Memory B cell (primary cell): ENCODE results near the gene LINC01488.
A peak's percentile ranks its signal among the peaks of the same experiment; 100 is the strongest.

Experiments
- ATAC-seq: fragments of 150-1000 bp; cut with Tn5 transposase; 2 replicates; pipeline ENCODE4 v1.10.0; 2021; ENCODE audit warnings: low read depth, mild to moderate bottlenecking, moderate library complexity
- DNase-seq, 2 donors: peaks; one replicate each; pipeline ENCODE4 v3.0.0; 2022; ENCODE audit warnings: low spot score in 2 of 2
- H3K27ac Mint-ChIP-seq: one replicate; pipeline ENCODE4 v1.8.0; 2022; ENCODE audit warnings: mild to moderate bottlenecking, moderate library complexity, mixed read lengths
- H3K27me3 Mint-ChIP-seq: one replicate; pipeline ENCODE4 v1.8.0; 2022; ENCODE audit warnings: mixed read lengths
- H3K36me3 Mint-ChIP-seq: one replicate; pipeline ENCODE4 v1.8.0; 2022; ENCODE audit warnings: mild to moderate bottlenecking, mixed read lengths
- H3K4me1 Mint-ChIP-seq: one replicate; pipeline ENCODE4 v1.8.0; 2022; ENCODE audit warnings: mixed read lengths
- H3K4me3 Mint-ChIP-seq: one replicate; pipeline ENCODE4 v1.8.0; 2022; ENCODE audit warnings: mild to moderate bottlenecking, moderate library complexity, mixed read lengths
- H3K9me3 Mint-ChIP-seq: one replicate; pipeline ENCODE4 v1.8.0; 2022; ENCODE audit warnings: mixed read lengths

LINC01488 gene

GRCh38 chr11:69536406-69536805 lies 54.9 kb downstream of the LINC01488 start:
- no peak for ATAC-seq
- no peaks in the 10 kb centered on the region for H3K9me3 Mint-ChIP-seq

DNA sequence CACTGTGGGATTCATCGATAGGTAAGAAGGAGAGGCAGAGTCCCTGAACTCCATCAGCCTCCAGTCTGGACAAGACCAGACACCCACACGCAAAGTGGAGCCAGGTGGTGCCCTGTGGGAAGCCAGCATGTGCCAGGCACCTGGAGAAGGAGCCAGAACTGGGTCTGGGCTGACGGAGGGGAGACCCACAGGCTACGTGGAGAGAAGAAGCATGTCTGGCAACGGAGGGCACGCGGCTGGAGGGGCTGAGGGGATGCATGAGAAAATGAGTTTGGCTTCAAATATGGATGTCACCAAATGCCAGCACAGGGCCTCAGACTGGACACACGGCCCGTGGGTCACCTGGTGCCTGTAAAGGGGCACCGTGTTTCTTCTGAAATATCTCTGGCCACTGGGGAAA lies 55.7 kb downstream of the LINC01488 start:
- H3K27ac Mint-ChIP-seq, result no peak overlapping the region
- DNase-seq (no peak), ATAC-seq (no peak)
- H3K36me3 Mint-ChIP-seq, result no peaks in the 10 kb centered on the region
- H3K27me3 Mint-ChIP-seq, result no peaks in the 10 kb centered on the region
- H3K9me3 Mint-ChIP-seq, result no peaks in the 10 kb centered on the region
- H3K4me3 Mint-ChIP-seq, result no peak overlapping the region
- peaks cover 8% of the 10 kb centered on the region for H3K4me1 Mint-ChIP-seq

More at GRCh38 chr11:69536406-69536805, 54.9 kb downstream of the LINC01488 start:
- DNase-seq, result no peak
- peaks cover 12% of the 10 kb centered on the region for H3K4me1 Mint-ChIP-seq
- no peaks in the 10 kb centered on the region for H3K27me3 Mint-ChIP-seq
- no peaks in the 10 kb centered on the region for H3K36me3 Mint-ChIP-seq
- H3K27ac Mint-ChIP-seq, result no peak overlapping the region
- H3K4me3 Mint-ChIP-seq, result no peak overlapping the region

GRCh38 chr11:69537855-69538640 lies 56.6 kb downstream of the LINC01488 start:
- no peak overlapping the region for H3K27ac Mint-ChIP-seq
- no peak for DNase-seq
- H3K27me3 Mint-ChIP-seq, result peaks cover 4% of the 10 kb centered on the region
- H3K9me3 Mint-ChIP-seq, result no peaks in the 10 kb centered on the region
- ATAC-seq, result no peak
- H3K4me1 Mint-ChIP-seq, result peaks cover 8% of the 10 kb centered on the region
- H3K4me3 Mint-ChIP-seq, result no peak overlapping the region
- no peaks in the 10 kb centered on the region for H3K36me3 Mint-ChIP-seq

DNA sequence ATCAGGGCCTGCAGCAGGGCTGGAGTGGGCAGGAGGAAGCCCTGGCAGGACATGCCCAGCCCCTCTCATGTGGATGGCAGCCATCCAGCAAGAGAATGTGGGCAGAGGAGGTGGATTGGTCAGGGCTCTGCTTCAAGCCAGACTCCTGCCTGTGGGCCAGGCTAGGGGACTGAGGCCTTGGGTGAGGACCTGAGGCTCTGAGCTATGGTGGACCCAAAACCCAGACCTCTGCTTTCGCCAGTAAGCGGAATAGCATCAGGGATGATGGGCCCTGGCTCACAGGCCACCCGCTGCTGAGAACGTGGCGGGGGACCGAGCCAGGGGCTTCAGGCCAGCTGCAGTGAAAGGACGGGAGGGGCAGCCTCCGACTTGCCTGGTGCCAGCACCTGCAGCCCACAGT lies 57.4 kb downstream of the LINC01488 start:
- DNase-seq (no peak), ATAC-seq (no peak)
- H3K27me3 Mint-ChIP-seq, result peaks cover 4% of the 10 kb centered on the region
- no peaks in the 10 kb centered on the region for H3K9me3 Mint-ChIP-seq
- peaks cover 8% of the 10 kb centered on the region for H3K4me1 Mint-ChIP-seq
- H3K27ac Mint-ChIP-seq, result no peak overlapping the region
- no peak overlapping the region for H3K4me3 Mint-ChIP-seq
- no peaks in the 10 kb centered on the region for H3K36me3 Mint-ChIP-seq

DNA sequence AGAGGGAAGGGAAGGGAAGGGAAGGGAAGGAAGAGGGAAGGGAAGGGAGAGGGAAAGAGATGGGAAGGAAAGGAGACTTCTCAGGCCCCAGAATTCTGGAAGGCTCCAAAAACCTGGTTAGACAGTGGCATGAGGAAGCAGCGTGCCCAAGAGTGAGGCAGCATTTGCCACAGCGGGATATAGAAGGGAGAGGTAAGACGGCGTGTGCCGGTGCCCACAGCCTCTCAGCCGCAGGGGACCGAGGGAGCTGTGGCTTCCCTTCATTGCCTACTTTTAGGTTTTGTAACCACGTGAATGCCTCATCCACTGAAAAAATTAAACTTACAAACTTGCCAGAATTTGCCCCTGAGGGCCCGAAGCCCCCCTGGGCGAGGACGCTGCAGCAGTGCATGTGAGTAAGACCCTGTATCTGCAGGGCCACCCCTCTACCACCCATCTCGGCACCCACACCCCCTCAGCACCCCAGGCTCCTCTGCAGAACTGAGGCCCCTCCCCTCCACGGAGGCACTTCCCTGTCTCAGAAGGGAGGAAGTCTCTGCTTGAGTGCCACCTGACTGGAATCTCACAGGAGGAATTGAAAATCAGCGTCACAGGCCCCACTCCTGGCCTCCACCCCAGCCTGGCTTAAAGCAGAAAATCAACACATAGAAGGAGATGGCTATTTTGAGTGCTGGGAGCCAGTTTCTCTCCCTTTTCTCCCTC lies 58.1 kb downstream of the LINC01488 start:
- DNase-seq (no peak), ATAC-seq (peak; percentile 58)
- Mint-ChIP-seq H3K27me3 (peaks cover 9% of the 10 kb centered on the region), H3K4me3 (no peak overlapping the region), H3K27ac (no peak overlapping the region), H3K36me3 (no peaks in the 10 kb centered on the region), H3K4me1 (peaks cover 8% of the 10 kb centered on the region), H3K9me3 (no peaks in the 10 kb centered on the region)

GRCh38 chr11:69540118-69541000 lies 58.9 kb downstream of the LINC01488 start:
- H3K4me1 Mint-ChIP-seq, result peaks cover 8% of the 10 kb centered on the region
- peaks cover 1% of the 10 kb centered on the region for H3K9me3 Mint-ChIP-seq
- H3K4me3 Mint-ChIP-seq, result no peak overlapping the region
- ATAC-seq (no peak), DNase-seq (no peak)
- H3K36me3 Mint-ChIP-seq, result no peaks in the 10 kb centered on the region
- no peak overlapping the region for H3K27ac Mint-ChIP-seq
- peaks cover 10% of the 10 kb centered on the region for H3K27me3 Mint-ChIP-seq

- H3K9me3 Mint-ChIP-seq, result peaks cover 1% of the 10 kb centered on the region
- peaks cover 10% of the 10 kb centered on the region for H3K27me3 Mint-ChIP-seq
- H3K4me3 Mint-ChIP-seq, result no peak overlapping the region
- H3K36me3 Mint-ChIP-seq, result no peaks in the 10 kb centered on the region
- no peak overlapping the region for H3K27ac Mint-ChIP-seq
- H3K4me1 Mint-ChIP-seq, result peaks cover 9% of the 10 kb centered on the region
- ATAC-seq, result no peak
- no peak for DNase-seq
Observed at GRCh38 chr11:69541001-69541285, 59.5 kb downstream of the LINC01488 start.

GRCh38 chr11:69541501-69542313 lies 60.2 kb downstream of the LINC01488 start:
- H3K36me3 Mint-ChIP-seq, result no peaks in the 10 kb centered on the region
- no peak for ATAC-seq
- no peak for DNase-seq
- H3K4me3 Mint-ChIP-seq, result no peak overlapping the region
- no peak overlapping the region for H3K27ac Mint-ChIP-seq
- H3K27me3 Mint-ChIP-seq, result peaks cover 12% of the 10 kb centered on the region
- H3K4me1 Mint-ChIP-seq, result peaks cover 16% of the 10 kb centered on the region
- H3K9me3 Mint-ChIP-seq, result peaks cover 1% of the 10 kb centered on the region

DNA sequence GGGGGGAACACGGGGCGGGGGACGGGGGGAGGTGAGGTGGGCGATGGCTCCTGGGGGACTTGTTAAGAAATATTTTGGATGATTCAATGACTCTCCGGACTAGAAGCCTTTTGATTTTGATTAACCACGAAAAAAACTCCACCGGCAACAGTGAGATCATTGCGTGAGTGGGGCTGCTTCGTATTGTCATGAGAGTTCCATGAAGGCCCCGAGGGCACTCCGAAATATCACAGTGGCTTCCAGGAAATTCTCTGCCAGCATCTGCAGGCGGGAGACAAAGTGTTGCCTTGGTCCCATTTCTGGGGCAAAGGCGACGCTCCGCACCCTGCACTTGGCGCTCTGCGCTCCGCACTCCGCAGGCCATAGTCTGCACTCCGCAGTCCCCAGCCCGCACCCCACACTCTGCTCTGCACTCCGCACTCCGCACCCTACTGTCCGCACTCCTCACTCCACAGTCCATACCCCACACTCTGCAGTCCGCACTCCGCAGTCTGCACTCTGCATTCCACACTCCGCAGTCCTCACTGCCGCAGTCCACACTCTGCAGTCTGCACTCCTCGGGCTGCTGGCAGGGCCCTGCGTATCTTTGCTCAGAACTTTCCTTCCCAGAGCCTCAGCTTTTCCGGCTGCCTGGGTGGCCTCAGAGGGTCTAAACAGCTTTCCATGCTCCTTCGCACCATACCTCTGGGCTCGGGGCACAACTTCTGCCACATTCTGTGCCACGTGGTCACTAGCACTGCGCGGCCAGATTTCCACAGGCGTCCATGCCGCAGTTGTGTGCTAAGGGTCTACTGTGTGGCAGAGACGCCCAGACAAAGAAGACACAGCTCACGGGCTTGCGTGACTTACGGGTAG lies 61.1 kb downstream of the LINC01488 start:
- Mint-ChIP-seq H3K9me3 (peaks cover 1% of the 10 kb centered on the region), H3K27me3 (peaks cover 12% of the 10 kb centered on the region), H3K27ac (no peak overlapping the region), H3K36me3 (no peaks in the 10 kb centered on the region), H3K4me3 (no peak overlapping the region), H3K4me1 (peaks cover 21% of the 10 kb centered on the region)
- DNase-seq (no peak), ATAC-seq (no peak)
